GM23338 (cell line): ENCODE data around the gene LNP1. TPM values are rescaled to one million over a fixed set of nuclear protein-coding genes. Genes with fewer than 3 reads are reported as not detected.

ENCODE experiments used
- ATAC-seq: fragments of 200-7000 bp; cut with Tn5 transposase; 3 replicates; pipeline ENCODE4 v1.9.1; 2020
- DNase-seq: peaks from one replicate; pipeline ENCODE4 v3.0.0-alpha.2; 2015; ENCODE audit warnings: low spot score
- H2AFZ ChIP-seq: fragments of 200-600 bp; sonication (generic); 2 replicates; pipeline ENCODE4 v1.8.0; 2016; ENCODE audit warnings: antibody characterized with exemption, mild to moderate bottlenecking, moderate library complexity
- H3F3A ChIP-seq: fragments of 200-600 bp; sonication (generic); replicated peaks from 2 replicates; pipeline ENCODE4 v1.8.0; 2017; ENCODE audit warnings: antibody characterized with exemption, mixed run types, low read depth
- H3K27ac ChIP-seq: fragments of 200-600 bp; sonication (generic); 2 replicates; pipeline ENCODE4 v1.6.1; 2016; ENCODE audit warnings: low read depth
- H3K27me3 ChIP-seq: fragments of 200-600 bp; sonication (generic); 2 replicates; pipeline ENCODE4 v1.8.0; 2016; ENCODE audit warnings: mild to moderate bottlenecking, mixed run types, moderate library complexity; ENCODE audit not compliant: insufficient read depth
- H3K36me3 ChIP-seq: fragments of 200-600 bp; sonication (generic); 2 replicates; pipeline ENCODE4 v1.8.0; 2016; ENCODE audit warnings: mild to moderate bottlenecking; ENCODE audit not compliant: insufficient read depth
- H3K4me1 ChIP-seq: fragments of 200-600 bp; sonication (generic); 2 replicates; pipeline ENCODE4 v1.8.0; 2016; ENCODE audit warnings: mild to moderate bottlenecking, moderate library complexity; ENCODE audit not compliant: insufficient read depth
- H3K4me2 ChIP-seq: fragments of 200-600 bp; sonication (generic); 2 replicates; pipeline ENCODE4 v1.7.1; 2017; ENCODE audit warnings: mixed run types
- H3K4me3 ChIP-seq: fragments of 200-600 bp; sonication (generic); 2 replicates; pipeline ENCODE4 v1.6.1; 2016; ENCODE audit warnings: mixed run types
- H3K79me2 ChIP-seq: fragments of 200-600 bp; sonication (generic); replicated peaks from 2 replicates; pipeline ENCODE4 v1.8.0; 2017; ENCODE audit warnings: mild to moderate bottlenecking; ENCODE audit not compliant: insufficient read depth
- H3K9me2 ChIP-seq: fragments of 200-600 bp; sonication (generic); 2 replicates; pipeline ENCODE4 v1.8.0; 2017; ENCODE audit not compliant: insufficient read depth
- H4K20me1 ChIP-seq: fragments of 200-600 bp; sonication (generic); replicated peaks from 2 replicates; pipeline ENCODE4 v1.8.0; 2017; ENCODE audit warnings: mild to moderate bottlenecking; ENCODE audit not compliant: insufficient read depth
- H3K27ac Mint-ChIP-seq: 2 replicates; pipeline ENCODE4 v1.8.0; 2020; ENCODE audit warnings: inconsistent platforms, mild to moderate bottlenecking, moderate library complexity, mixed read lengths
- H3K27me3 Mint-ChIP-seq: 3 replicates; pipeline ENCODE4 v1.8.0; 2022; ENCODE audit warnings: low read depth, mild to moderate bottlenecking, moderate library complexity, mixed read lengths, inconsistent platforms; ENCODE audit not compliant: insufficient read depth, poor library complexity
- H3K36me3 Mint-ChIP-seq: 3 replicates; pipeline ENCODE4 v1.8.0; 2021; ENCODE audit warnings: low read depth, mild to moderate bottlenecking, inconsistent platforms, moderate library complexity, mixed read lengths
- H3K4me1 Mint-ChIP-seq: 3 replicates; pipeline ENCODE4 v1.8.0; 2020; ENCODE audit warnings: mild to moderate bottlenecking, inconsistent platforms, mixed read lengths
- H3K4me3 Mint-ChIP-seq: 3 replicates; pipeline ENCODE4 v1.8.0; 2021; ENCODE audit warnings: moderate library complexity, mild to moderate bottlenecking, inconsistent platforms, mixed read lengths
- H3K9me3 Mint-ChIP-seq: 3 replicates; pipeline ENCODE4 v1.8.0; 2020; ENCODE audit warnings: moderate library complexity, mild to moderate bottlenecking, inconsistent platforms, mixed read lengths
- CREB1 ChIP-seq: fragments of 250-450 bp; sonication (Bioruptor Pico); IDR thresholded peaks from 2 replicates; pipeline ENCODE4 v1.5.0; 2020; ENCODE audit warnings: low read depth, mild to moderate bottlenecking, moderate library complexity
- ETS1 ChIP-seq: IDR thresholded peaks from 2 replicates; pipeline ENCODE4 v1.6.1; 2016; ENCODE audit warnings: antibody characterized with exemption
- EZH2 ChIP-seq: fragments of 200-600 bp; sonication (generic); IDR thresholded peaks from one replicate; pipeline ENCODE4 v1.8.0; 2017; ENCODE audit warnings: antibody characterized with exemption, mild to moderate bottlenecking, low read depth; ENCODE audit not compliant: unreplicated experiment
- JUNB ChIP-seq: IDR thresholded peaks from one replicate; pipeline ENCODE4 v1.6.1; 2016; ENCODE audit warnings: antibody characterized with exemption; ENCODE audit not compliant: unreplicated experiment
- NANOG ChIP-seq: IDR thresholded peaks from 2 replicates; pipeline ENCODE4 v1.6.1; 2016; ENCODE audit warnings: antibody characterized with exemption, borderline replicate concordance
- POLR2AphosphoS5 ChIP-seq: IDR thresholded peaks from 2 replicates; pipeline ENCODE4 v1.6.1; 2016; ENCODE audit warnings: antibody characterized with exemption, low read depth
- REST ChIP-seq: IDR thresholded peaks from one replicate; pipeline ENCODE4 v1.6.1; 2018; ENCODE audit warnings: antibody characterized with exemption; ENCODE audit not compliant: unreplicated experiment
- STAT1 ChIP-seq: IDR thresholded peaks from one replicate; pipeline ENCODE4 v1.6.1; 2016; ENCODE audit warnings: antibody characterized with exemption; ENCODE audit not compliant: unreplicated experiment
- ZNF331 ChIP-seq: fragments of 250-450 bp; sonication (Bioruptor Pico); IDR thresholded peaks from 2 replicates; pipeline ENCODE4 v1.5.0; 2020; ENCODE audit warnings: low read depth, mild to moderate bottlenecking, moderate library complexity
- ZNF462 ChIP-seq: fragments of 250-450 bp; sonication (Bioruptor Pico); IDR thresholded peaks from 2 replicates; pipeline ENCODE4 v1.5.0; 2020; ENCODE audit warnings: mild to moderate bottlenecking, moderate library complexity
- polyA plus RNA-seq: library from polyadenylated mRNA; unstranded; fragments of >200 nt; fragmentation: Nextera tagmentation; extraction: Ambion mirVana; gene quantifications from 2 replicates; pipeline ENCODE4 v1.2.1, GENCODE V29; 2016
- total RNA-seq: library from RNA; depleted of rRNA; stranded (reverse); fragments of >200 nt; shearing (Covaris generic); gene quantifications from 2 replicates; pipeline ENCODE4 v1.2.3, GENCODE V29; 2014

Gene LNP1
- total and polyA plus RNA-seq, 2 experiments from 2014 or later, result 4.7 to 6.7 TPM

- no peak for TF ChIP-seq ZNF462 (CRISPR knock-in tag)
- TF ChIP-seq EZH2, result no peak
- no peak for TF ChIP-seq POLR2AphosphoS5
- TF ChIP-seq STAT1, result no peak
- TF ChIP-seq CREB1 (CRISPR knock-in tag), result no peak
- TF ChIP-seq ZNF331 (CRISPR knock-in tag), result no peak
- no peak for TF ChIP-seq JUNB
- no peak for TF ChIP-seq ETS1
- no peak for TF ChIP-seq NANOG
These were observed 98.3 kb downstream of the LNP1 start (continued) for GRCh38 chr3:100499651-100500050.

GRCh38 chr3:100500320-100500880 is 99.1 kb downstream of the LNP1 start:
- H3K36me3 Mint-ChIP-seq, result 0 out of 3 replicates have a peak, but pooled peaks cover 6% of the 10 kb centered on the region
- no peak overlapping the region for H3K4me3 Mint-ChIP-seq
- DNase-seq (peak; percentile 6), ATAC-seq (no peak)
- H3K9me3 Mint-ChIP-seq, result peaks cover 1% of the 10 kb centered on the region; the same call in 1 of the 3 replicates
- H3K27me3 Mint-ChIP-seq, result no peaks in the 10 kb centered on the region
- H3K27ac Mint-ChIP-seq, result no peak overlapping the region
- Histone ChIP-seq H3K27ac (no peak overlapping the region), H4K20me1 (no peaks in the 10 kb centered on the region), H2AFZ (no peak overlapping the region), H3K79me2 (no peaks in the 10 kb centered on the region), H3F3A (no peaks in the 10 kb centered on the region), H3K4me2 (no peak overlapping the region), H3K4me1 (no peaks in the 10 kb centered on the region), H3K27me3 (no peaks in the 10 kb centered on the region), H3K4me3 (no peak overlapping the region), H3K9me2 (peaks cover 6% of the 10 kb centered on the region; the same call in 1 of the 2 replicates), H3K36me3 (no peaks in the 10 kb centered on the region)
- H3K4me1 Mint-ChIP-seq, result peaks cover 5% of the 10 kb centered on the region
- TF ChIP-seq REST, result no peak
